ENCODE measurements around the gene SNRPA1.
A peak's percentile ranks its signal among the peaks of the same experiment; 100 is the strongest.
"Not testable (repeated sequence)": the region's sequence is repeated elsewhere in the genome, so short reads cannot be mapped to it uniquely, and the experiment has no call there.

Gene SNRPA1

DNA sequence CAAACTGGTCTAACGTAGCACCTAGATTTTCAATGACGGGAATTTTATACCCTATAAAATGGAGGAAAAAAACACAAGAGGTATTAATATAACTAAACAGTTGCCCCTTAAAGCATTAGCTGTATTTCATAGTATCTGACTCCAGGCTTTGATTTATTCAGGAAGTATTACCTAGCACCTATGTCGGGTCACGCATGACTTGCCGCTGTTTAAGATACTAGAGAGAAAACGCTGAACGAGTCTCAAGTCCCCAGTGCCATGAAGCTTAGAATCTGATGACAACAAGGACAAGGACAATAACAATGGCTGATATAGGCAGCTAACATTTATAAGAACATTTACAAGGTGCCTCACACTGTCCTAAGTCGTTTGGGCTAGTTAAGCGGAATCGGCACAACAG is 1.9 kb downstream of the SNRPA1 start:
- DNase-seq (ENCODE audit: low read depth), result no peak

DNA sequence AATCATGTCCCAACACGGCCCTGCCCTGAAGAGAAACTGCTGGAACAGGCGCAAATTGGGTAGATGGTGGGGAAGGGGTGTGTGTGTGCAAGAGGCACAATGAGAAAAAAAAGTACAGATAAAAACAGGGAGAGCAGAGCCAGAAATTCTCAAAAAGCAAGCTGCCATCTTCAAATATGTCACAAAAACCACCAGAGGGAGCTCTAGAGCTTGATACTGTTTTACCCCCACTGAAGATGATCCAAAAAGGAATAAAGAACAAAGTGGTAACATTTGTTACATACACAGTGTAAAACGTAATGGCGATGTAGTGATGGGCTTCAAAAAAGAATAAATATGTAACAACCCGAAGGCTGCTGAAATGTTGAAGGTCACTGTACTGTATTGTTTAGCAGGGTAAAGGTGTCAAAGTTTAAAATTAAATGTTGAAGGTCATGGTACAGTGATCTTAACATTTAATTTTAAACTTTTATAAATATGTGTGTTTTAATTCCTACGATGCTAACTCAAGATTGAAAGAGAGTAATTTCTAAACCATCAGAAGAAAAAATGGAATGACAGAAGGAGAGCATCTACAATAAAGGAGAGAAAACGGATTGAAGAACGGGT is 6.0 kb downstream of the SNRPA1 start:
- no peak for DNase-seq (ENCODE audit: low read depth)

DNA sequence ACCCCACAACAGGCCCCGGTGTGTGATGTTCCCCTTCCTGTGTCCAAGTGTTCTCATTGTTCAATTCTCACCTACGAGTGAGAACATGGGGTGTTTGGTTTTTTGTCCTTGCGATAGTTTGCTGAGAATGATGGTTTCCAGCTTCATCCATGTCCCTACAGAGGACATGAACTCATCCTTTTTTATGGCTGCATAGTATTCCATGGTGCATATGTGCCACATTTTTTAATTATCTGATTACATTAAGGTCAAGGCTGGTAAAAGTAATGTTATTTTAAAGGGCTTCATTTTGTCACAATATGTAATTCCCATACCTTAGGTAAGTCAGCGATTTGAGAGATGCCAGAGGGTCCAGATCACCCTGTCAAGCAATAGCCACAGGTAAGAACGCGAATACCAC is 7.7 kb downstream of the SNRPA1 start:
- not testable (repeated sequence) for DNase-seq (ENCODE audit: low read depth)

DNA sequence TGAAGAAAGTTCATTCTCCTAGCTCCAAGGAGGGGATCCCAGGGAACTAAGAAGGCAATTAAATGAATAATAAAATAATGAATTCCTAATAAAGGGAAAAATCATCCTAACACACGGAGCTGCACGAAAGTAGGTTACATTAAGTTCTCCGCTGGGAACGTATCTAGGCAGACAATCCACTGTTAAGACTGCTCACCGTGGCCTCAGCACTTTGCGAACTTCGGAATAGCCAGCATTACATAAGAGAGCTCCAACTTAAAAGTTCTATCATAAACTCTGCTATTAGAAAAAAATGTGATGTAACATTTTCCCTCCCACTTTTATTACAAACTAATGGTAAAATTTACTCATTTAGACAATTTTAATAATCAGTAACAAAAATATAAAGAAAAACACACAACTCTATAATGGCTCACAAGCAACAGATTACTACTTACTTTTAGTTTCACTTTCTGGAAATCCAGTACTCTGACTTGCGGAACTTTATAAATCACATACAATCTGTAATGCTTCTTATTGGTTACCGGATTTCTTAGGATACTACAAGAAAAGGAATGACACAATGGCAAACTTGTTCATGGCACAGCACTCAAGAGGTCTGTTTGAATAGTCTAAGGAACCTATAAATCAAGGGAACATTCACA is 8.5 kb downstream of the SNRPA1 start:
- DNase-seq (ENCODE audit: low read depth), result no peak

DNA sequence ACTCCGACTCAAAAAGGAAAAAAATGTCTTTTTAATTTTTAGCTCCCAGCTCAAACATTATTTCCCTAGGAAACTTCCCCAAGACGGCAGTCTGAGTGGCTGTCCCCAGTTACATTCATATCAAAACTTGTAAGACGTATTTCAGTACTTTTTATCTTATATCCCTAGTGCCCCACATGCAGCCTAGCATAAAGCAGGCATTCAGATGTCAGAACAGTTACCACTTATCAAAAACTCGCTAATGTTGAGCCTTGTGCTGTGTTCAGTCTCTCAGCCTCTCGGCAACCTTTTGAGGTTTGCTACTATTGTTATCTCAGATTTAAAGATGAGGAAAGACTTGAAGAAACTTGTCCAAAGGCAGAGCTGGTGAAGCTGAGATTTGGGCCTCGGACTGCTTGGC is 11.1 kb downstream of the SNRPA1 start:
- no peak for DNase-seq (ENCODE audit: low read depth)

DNA sequence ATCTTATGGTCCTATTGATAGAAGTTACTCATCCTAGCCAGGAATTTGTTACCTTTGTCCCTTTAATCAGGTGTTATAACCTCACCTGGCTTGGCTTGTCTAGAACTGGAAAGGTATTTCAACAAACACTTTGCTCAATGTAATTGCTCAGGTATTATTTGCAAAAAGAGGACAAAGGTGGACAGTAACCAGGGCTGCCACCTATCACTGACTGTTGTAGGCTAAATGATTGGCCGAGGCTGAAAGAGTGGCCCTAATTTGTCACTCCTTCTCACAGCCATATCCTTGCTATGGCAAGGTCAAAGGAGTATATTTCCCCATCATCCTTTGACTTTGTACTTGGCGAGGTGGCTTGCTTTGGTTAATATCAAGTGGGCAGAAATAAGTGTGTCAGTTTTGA is 15.0 kb downstream of the SNRPA1 start:
- DNase-seq (ENCODE audit: low read depth), result no peak

DNA sequence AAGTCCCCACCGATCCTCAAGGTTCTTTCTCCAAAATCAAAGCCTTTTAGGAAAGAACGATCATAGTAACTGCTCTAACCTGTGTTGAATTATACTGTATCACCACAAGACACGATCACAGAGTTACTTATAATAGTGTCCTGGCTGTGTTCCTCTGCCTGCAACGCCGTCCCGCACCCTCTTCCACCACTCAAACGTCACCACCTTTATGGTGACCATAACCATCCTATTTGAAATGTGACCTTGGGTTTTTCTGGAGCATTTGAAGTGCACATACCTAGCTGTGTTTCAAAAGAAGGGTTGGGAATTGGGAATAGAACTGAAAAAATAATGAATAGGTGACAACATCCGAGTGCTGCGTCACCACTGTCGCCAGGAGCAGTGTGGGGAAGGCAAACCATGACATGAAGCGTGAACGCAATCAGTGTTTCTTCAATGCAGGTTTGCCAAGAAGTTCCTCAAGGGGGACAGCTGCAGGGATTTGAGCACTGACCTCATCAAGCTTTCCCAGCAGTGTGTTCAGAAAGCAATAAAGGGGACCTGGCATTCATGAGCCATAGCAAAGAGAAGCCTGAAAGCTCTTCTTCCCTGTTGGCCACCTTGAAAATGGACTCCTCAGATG is 17.0 kb downstream of the SNRPA1 start:
- no peak for DNase-seq (ENCODE audit: low read depth)

DNA sequence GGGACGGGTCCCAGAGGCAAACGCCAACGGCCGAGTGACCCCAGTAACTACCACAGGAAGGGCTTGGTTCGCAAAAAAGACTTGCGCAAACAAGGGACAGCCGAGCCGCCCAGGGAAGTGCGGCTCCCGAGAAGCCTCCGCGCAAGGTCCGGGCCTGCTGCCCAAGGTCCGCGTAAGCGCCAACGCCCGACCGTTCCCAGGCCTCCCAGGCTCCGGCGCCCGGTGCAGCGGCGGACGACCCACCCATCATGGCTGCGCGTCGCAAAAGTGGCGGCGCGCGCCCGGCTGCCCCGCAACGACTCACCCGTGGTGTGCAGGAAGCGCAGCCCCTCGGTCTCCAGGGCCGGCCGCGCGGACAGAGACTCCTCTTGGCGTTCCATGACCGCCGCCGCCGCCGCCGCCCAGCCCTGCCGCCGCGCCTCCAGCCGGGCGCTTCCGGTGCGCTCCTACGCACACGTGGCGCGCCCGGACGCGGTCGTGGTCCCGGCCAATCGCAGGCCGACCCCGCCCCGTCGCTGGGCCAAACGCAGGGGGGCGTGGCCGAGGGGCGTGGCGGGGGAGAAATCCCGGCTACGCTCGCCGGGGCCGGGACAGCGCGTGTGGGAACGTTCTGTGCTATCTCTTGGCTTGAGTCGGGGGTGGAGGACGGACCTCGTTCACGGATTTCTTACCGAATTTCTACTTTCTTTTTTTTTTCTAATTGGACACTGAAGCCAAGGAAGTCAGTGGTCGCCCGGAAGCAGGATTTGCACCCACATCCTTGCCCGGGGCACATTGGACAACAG is 17.8 kb downstream of the SNRPA1 start, which contains the start of gene SELENOS:
Gene SELENOS, minus strand, starts transcription at position 448 of the 785 bp plus-strand sequence. Its CDS starts 68 bp downstream, at position 380.
- DNase-seq (ENCODE audit: low read depth), result peak; percentile 89

DNA sequence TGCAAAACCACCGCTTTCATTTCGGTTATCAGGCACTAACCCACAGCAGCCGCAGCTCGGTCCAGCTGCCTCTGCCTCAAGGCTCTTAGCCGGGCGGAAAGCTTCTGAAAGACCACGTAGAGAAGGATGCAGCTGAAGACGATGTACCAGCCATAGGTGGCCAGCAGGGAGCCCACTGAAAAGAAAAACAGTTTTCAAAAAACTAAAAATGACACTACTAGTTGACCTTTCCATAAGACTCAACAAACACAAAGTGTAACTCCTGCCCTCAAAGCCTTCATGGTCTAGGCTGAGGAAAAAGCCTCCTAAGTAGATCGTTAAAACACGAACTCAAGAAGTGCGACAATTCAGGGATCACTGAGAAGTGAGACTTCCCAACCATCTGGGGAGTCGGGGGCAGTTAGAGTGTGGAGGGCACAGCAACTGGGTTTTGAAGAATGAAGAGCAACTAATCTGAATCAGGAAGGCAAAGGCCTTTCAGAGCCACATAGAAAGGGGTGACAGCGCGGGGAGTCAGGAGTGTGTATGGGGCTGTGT is 18.5 kb downstream of the SNRPA1 start:
- DNase-seq (ENCODE audit: low read depth), result no peak

DNA sequence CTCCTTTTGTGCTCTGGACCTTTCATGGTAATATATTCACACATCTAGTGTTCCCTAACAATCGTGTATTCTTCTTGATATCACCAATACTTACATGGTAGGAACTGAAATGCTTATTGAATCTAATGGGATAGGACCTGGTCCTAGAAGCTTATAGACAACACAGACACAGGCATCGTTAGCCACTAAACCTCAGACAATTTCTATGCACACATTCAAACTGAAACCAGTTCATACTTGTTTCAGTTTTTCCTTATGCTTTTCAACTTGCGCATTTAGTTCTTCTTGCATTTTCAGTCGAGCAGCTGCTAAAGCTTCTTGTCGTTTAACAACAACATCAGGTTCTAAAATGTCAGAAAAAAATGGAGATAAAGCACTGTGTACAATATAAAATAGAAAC is 20.0 kb downstream of the SNRPA1 start:
- DNase-seq (ENCODE audit: low read depth), result no peak

DNA sequence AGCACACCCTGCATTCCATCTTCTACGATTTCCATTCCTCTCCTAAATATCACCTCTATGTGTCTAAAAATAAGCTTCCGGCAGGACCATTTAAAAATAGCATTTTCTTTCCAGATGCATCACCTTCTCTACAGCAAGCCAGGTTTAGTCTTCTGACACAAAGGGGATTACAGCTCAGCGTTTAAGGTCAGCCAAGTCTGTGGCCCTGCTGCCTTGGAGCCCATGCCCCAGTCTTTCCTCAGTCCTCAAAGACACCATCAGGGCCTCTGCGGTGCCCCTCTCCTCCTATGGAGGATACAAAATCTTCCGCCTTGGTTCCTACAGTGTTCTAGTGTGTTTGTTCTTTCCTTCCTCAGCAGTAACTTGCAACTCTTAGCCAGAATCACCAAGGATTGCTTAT is 21.5 kb downstream of the SNRPA1 start:
- no peak for DNase-seq (ENCODE audit: low read depth)

DNA sequence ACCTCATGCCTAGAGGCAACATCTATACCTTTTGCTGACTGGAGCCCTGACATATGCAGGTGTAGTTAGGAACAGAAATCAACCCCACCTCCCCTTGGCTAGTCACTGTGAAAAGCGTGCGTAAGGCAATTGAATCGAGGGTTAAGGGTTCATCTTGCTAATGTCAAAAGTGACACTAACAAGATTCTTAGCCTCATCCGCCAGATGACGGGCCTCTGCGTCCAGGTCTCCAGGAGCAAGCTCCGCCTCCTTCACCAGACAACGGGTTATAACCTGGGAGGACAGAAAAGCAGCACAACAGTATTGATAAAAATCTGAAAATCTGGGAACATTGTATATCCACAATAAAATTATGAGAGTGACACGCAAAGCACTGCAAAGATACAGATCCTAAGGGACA is 22.5 kb downstream of the SNRPA1 start:
- DNase-seq (ENCODE audit: low read depth), result no peak

DNA sequence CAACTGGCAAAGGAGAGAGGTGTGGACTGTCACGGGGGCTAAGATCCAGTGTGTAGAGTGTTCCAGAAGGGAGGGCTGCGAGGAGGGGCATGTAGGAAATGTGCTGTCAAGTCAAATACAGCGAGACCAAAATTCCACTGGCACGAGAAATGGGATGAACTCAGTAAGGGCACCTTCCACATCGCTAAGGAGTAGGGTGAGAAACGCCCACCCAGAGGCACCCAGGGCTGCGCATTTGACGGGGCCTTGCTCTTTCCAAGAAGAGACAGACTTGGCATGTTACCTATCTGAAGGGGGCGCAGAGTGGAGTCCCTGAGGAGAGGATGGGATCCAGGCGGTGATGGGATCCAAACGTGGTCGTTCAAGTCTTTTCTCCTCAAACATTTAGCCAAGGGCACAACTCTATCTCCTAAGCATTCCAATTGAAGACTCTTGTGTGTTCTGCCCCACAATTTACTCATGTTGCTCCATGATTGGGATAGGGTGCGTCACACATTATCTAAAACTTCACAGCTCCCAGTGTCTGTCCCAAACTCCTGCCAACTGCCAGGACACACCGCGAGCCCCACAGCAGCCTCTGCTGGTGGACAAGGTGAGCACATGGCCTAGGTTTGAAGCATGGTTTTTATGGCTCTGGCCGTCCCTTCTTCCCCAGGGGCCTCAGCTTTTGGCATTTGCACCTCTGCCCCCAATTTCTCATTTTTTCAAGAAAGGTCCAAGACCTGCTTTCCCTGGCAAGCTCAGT is 25.4 kb downstream of the SNRPA1 start:
- no peak for DNase-seq (ENCODE audit: low read depth)

DNA sequence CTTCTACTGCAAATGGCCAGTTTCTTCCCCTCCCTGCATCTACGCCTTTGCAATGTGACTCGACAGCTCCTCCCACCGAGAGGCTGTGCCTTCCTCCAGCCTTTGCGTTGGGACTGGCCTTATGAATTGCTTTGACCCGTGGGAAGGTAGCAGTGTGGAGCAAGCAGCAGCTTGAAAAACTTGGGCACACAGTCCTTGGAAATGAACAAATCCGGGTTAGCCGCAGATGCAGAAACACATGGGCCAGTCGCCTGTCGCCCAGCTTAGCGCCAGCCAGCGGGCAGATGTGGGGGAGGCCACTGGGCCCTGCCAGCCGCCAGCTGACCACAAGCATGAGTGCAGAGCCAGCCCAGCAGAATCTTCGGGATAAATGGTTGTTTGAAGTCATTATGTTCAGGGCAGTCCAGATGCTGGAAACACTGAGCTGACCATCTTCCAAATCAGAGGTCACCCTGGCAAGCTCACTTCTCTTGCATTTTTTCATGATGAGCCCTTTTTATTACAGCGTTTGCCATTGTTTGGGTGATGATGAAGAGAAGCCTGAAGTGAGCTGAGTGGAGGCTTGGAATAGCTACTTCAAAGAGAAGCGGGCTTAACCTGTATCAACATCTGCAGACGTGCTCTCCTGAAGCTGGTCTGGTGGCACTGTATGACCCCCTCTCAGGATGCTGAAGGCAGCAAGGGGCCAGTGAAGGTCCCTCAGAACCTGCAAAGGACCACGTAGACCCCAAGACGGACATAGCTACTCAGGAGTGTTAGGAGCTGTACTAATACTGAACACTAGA is 27.5 kb downstream of the SNRPA1 start:
- DNase-seq (ENCODE audit: low read depth), result no peak

DNA sequence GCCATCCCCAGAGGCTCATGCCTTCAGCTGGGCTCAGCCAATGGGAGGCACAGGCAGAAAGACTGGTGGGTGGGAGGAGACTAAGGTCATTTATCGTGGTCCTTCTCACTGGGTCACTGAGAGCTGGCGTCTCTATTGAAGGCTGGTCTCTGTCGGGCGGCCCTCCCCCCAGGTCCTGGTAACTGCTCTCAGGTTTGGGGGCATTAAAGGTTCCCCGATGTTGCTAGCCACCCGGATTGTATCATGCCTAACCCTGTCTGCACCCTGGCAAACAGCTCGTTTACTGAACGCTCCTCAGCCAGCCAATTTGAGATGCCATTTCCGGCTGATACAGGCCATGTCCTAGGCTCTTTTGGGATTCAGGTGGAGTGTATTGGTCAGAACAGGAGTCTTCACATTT is 28.3 kb downstream of the SNRPA1 start:
- DNase-seq (ENCODE audit: low read depth), result no peak

DNA sequence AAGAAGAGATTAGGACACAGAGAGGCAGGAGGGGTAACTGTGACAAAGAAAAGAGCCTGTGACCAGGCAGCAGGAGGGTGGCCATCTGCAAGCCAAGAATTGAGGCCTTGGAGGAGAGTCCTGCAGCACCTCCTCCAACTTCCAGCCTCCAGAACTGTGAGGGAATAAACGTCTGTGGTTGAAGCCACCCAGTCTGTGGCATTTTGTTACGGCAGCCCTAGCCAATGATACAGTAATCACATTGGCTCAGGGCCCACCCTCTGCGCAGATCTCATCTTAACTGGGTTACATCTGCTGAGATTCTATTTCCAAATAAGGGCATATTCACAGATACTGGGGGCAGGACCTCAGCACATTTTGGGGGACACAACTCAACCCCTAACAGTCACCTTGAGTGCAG is 29.0 kb downstream of the SNRPA1 start:
- no peak for DNase-seq (ENCODE audit: low read depth)

DNA sequence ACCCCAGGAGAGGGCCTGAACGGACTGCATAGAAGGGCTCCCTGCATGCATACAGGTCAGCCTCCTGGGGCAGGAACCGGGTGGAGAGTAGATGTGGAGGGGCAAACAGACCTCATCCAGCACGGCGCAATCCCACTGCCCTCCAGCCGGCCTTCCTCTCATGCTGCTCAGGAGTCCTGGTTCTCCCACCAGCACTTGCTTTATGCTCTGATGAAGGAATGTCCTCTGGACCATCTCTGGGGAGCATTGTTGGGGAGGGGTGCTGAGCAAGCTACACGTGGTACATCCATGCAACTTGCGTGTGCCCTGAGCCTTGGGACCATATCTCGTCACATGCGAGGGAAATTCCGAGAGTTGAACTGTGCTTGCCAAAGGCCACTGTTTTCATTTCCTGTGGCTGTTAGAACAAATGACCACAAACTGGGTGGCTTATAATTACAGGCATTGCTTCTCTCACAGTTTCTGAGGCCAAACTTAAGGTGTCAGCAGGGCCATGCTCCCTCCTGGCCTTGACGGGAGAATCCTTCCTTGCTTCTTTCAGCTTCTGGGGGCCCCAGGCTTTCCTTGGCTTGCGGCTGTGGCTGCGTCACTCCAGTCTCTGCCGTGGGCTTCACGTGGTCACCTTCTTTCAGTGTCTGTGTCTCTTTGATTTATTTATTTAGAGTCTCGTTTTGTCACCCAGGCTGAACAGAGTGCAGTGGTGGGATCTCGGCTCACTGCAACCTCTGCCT is 30.0 kb downstream of the SNRPA1 start:
- DNase-seq (ENCODE audit: low read depth), result no peak

DNA sequence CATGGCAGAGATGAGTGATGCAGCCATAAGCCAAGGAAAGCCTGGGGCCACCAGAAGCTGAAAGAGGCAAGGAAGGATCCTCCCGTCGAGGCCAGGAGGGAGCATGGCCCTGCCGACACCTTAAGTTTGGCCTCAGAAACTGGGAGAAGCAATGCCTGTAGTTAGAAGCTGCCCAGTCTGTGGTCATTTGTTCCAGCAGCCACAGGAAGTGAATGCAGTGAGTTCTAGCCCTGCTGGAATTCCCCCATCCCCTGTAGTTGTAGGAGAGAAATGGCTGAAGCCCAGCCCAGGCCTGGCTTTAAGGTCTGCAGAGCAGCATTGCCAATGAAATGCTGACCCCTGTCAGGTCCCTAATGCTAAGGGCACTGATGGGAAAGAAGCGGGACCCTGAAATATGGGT is 31.0 kb downstream of the SNRPA1 start:
- DNase-seq (ENCODE audit: low read depth), result no peak

DNA sequence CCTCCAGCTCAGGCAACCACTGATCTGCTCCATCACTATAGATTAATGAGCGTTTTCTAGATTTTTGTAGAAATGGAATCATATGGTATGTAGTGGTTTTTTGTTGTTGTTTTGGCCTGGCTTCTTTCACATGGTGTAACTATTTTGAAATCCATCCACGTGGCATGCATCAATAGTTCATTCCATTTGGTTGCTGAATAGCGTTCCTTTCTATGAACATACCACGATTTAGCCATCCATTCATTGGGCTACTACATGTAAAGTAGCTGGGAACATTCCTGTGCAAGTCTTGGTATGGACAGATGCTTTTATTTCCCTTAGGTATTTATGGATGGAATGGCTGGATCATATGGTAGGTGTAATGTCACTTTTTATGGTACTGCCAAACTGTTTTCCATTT is 32.5 kb downstream of the SNRPA1 start:
- no peak for DNase-seq (ENCODE audit: low read depth)

Data from stimulated activated CD8-positive, alpha-beta memory T cell treated with anti-CD3 and anti-CD28 coated beads, Interleukin-4, amount 100 ng/mL, for 24 hours (primary cell).